Measurements from ENCODE around the gene RHCE.
"Not testable (repeated sequence)": the region's sequence is repeated elsewhere in the genome, so short reads cannot be mapped to it uniquely, and the experiment has no call there.

RHCE gene

GRCh38 chr1:25432749-25433388, 12.2 kb upstream of the RHCE start:
- DNase-seq: no peak

- no peak for DNase-seq
These were observed 11.5 kb upstream of the RHCE start for GRCh38 chr1:25431955-25432719.

- DNase-seq: no peak
These were observed 10.6 kb upstream of the RHCE start for GRCh38 chr1:25430967-25431881.

- peak; percentile 94 for DNase-seq
These were observed 9.7 kb upstream of the RHCE start, which contains the start of gene MACO1 for GRCh38 chr1:25430073-25430966. TSS of gene MACO1 (plus strand) at chr1:25430897. CDS start at chr1:25431099, 202 bp downstream.

GRCh38 chr1:25428475-25429166, 8.0 kb upstream of the RHCE start:
- no peak for DNase-seq

- DNase-seq: no peak
These were observed 7.1 kb upstream of the RHCE start for GRCh38 chr1:25427696-25428095.

GRCh38 chr1:25425098-25426085, 4.8 kb upstream of the RHCE start:
- DNase-seq: no peak

- not testable (repeated sequence) for DNase-seq
These were observed 2.6 kb upstream of the RHCE start for GRCh38 chr1:25423206-25423605.

- DNase-seq: not testable (repeated sequence)
These were observed 1.3 kb downstream of the RHCE start for GRCh38 chr1:25419339-25419738.

GRCh38 chr1:25417280-25417679, 3.3 kb downstream of the RHCE start:
- not testable (repeated sequence) for DNase-seq

- DNase-seq: not testable (repeated sequence)
These were observed 6.0 kb downstream of the RHCE start for GRCh38 chr1:25414578-25414977.

GRCh38 chr1:25414157-25414556, 6.5 kb downstream of the RHCE start:
- DNase-seq: not testable (repeated sequence)

GRCh38 chr1:25412872-25413623, 7.6 kb downstream of the RHCE start:
- DNase-seq: not testable (repeated sequence)

- not testable (repeated sequence) for DNase-seq
These were observed 10.8 kb downstream of the RHCE start for GRCh38 chr1:25409641-25410427.

GRCh38 chr1:25405731-25406305, 14.8 kb downstream of the RHCE start:
- not testable (repeated sequence) for DNase-seq

GRCh38 chr1:25402947-25403803, 17.4 kb downstream of the RHCE start:
- DNase-seq: not testable (repeated sequence)

GRCh38 chr1:25398079-25398478, 22.5 kb downstream of the RHCE start:
- not testable (repeated sequence) for DNase-seq

Measured in NCI-H510A treated with DMSO at 0.1 percent for 48 hours (cell line).